NCI-H1105 (cell line): ENCODE data around the gene POLR3A.
"Not testable (repeated sequence)": the region's sequence is repeated elsewhere in the genome, so short reads cannot be mapped to it uniquely, and the experiment has no call there.

Experiments used
- DNase-seq: peaks from one replicate; lab custom pipeline; 2025; lab: John Stamatoyannopoulos, UW

POLR3A gene

GRCh38 chr10:78019264-78019663 is 10.1 kb downstream of the POLR3A start:
- DNase-seq: no peak

- DNase-seq: no peak
Observed at GRCh38 chr10:78017856-78018255, 11.5 kb downstream of the POLR3A start.

- DNase-seq: no peak
Observed at GRCh38 chr10:78015546-78015945, 13.8 kb downstream of the POLR3A start.

- no peak for DNase-seq
Observed at GRCh38 chr10:78013564-78013963, 15.8 kb downstream of the POLR3A start.

GRCh38 chr10:78011065-78011464 is 18.2 kb downstream of the POLR3A start:
- no peak for DNase-seq

GRCh38 chr10:78010278-78010677 is 19.0 kb downstream of the POLR3A start:
- no peak for DNase-seq

- DNase-seq: no peak
Observed at GRCh38 chr10:78009662-78010061, 19.7 kb downstream of the POLR3A start.

- DNase-seq: no peak
Observed at GRCh38 chr10:78007172-78007571, 22.1 kb downstream of the POLR3A start.

- no peak for DNase-seq
Observed at GRCh38 chr10:78004215-78005026, 24.9 kb downstream of the POLR3A start.

- no peak for DNase-seq
Observed at GRCh38 chr10:78002541-78003288, 26.6 kb downstream of the POLR3A start.

- DNase-seq: no peak
Observed at GRCh38 chr10:78000956-78001472, 28.3 kb downstream of the POLR3A start.

- DNase-seq: no peak
Observed at GRCh38 chr10:78000206-78000605, 29.1 kb downstream of the POLR3A start.

GRCh38 chr10:77998780-77999179 is 30.5 kb downstream of the POLR3A start:
- not testable (repeated sequence) for DNase-seq

- DNase-seq: no peak
Observed at GRCh38 chr10:77993620-77994019, 35.7 kb downstream of the POLR3A start.

- DNase-seq: no peak
Observed at GRCh38 chr10:77989081-77989724, 40.1 kb downstream of the POLR3A start.

- no peak for DNase-seq
Observed at GRCh38 chr10:77987671-77988255, 41.6 kb downstream of the POLR3A start.

- no peak for DNase-seq
Observed at GRCh38 chr10:77984986-77985385, 44.3 kb downstream of the POLR3A start.

- no peak for DNase-seq
Observed at GRCh38 chr10:77983384-77984341, 45.7 kb downstream of the POLR3A start.

GRCh38 chr10:77981281-77981680 is 48.0 kb downstream of the POLR3A start:
- DNase-seq: no peak

GRCh38 chr10:77979221-77979620 is 50.1 kb downstream of the POLR3A start:
- DNase-seq: no peak

GRCh38 chr10:77978360-77978759 is 51.0 kb downstream of the POLR3A start:
- no peak for DNase-seq
